Stimulated activated CD8-positive, alpha-beta memory T cell treated with anti-CD3 and anti-CD28 coated beads, Interleukin-12 subunit alpha, Interleukin-12 subunit beta, amount 100 ng/mL, for 1 hour (primary cell): ENCODE results near the gene LRP1.
A peak's percentile ranks its signal among the peaks of the same experiment; 100 is the strongest.

ENCODE experiments used
- DNase-seq: peaks from one replicate; pipeline ENCODE4 v3.0.0-alpha.2; 2020; ENCODE audit warnings: low read depth

The LRP1 gene

GRCh38 chr12:57211791-57212700, 83.8 kb downstream of the LRP1 start:
- no peak for DNase-seq

- DNase-seq, result no peak
Observed at GRCh38 chr12:57212701-57213057, 84.4 kb downstream of the LRP1 start.

GRCh38 chr12:57213058-57213715, 84.9 kb downstream of the LRP1 start:
- DNase-seq, result peak; percentile 70

- no peak for DNase-seq
Observed at GRCh38 chr12:57213763-57214397, 85.6 kb downstream of the LRP1 start.

GRCh38 chr12:57214398-57214781, 86.1 kb downstream of the LRP1 start:
- DNase-seq, result peak; percentile 41

GRCh38 chr12:57215065-57215464, 86.8 kb downstream of the LRP1 start:
- DNase-seq, result no peak

GRCh38 chr12:57215668-57216013, 87.4 kb downstream of the LRP1 start:
- no peak for DNase-seq

- DNase-seq, result no peak
Observed at GRCh38 chr12:57216014-57216911, 88.0 kb downstream of the LRP1 start, which contains the start of gene NXPH4. Gene NXPH4 (plus strand): TSS chr12:57216794. CDS start chr12:57216970, 176 bp downstream.

GRCh38 chr12:57216921-57217879, 88.9 kb downstream of the LRP1 start:
- no peak for DNase-seq

- DNase-seq, result no peak
Observed at GRCh38 chr12:57218030-57218853, 90.0 kb downstream of the LRP1 start.

GRCh38 chr12:57219205-57219992, 91.1 kb downstream of the LRP1 start:
- DNase-seq, result no peak

GRCh38 chr12:57219993-57220754, 91.9 kb downstream of the LRP1 start:
- DNase-seq, result no peak

- DNase-seq, result no peak
Observed at GRCh38 chr12:57220770-57221168, 92.5 kb downstream of the LRP1 start.

- no peak for DNase-seq
Observed at GRCh38 chr12:57221169-57221917, 93.1 kb downstream of the LRP1 start.

- no peak for DNase-seq
Observed at GRCh38 chr12:57222286-57223190, 94.3 kb downstream of the LRP1 start.
